ENCODE measurements around the gene C2CD2.

- TF ChIP-seq CTCF (IDR thresholded peaks at IDR 0.05; ENCODE audit: insufficient read depth, low read length) (no peak), GABPA (IDR thresholded peaks at IDR 0.05; ENCODE audit: low read depth) (no peak), SPI1 (IDR thresholded peaks at IDR 0.05; ENCODE audit: borderline replicate concordance, low read depth) (no peak)
Measured at GRCh38 chr21:41861987-41862386, 91.8 kb downstream of the C2CD2 start.
